GM18870 (cell line): ENCODE measurements around the gene CDH23.

Experiments used
- ATAC-seq: cut with Tn5 transposase; IDR thresholded peaks from one replicate; pipeline ENCODE4 v1.9.1; 2021; ENCODE audit warnings: moderate library complexity; ENCODE audit not compliant: unreplicated experiment

The CDH23 gene

GRCh38 chr10:71615538-71616329 is 219.0 kb downstream of the CDH23 start:
- no peak for ATAC-seq

GRCh38 chr10:71616817-71617654 is 220.3 kb downstream of the CDH23 start:
- no peak for ATAC-seq

- ATAC-seq, result no peak
Measured at GRCh38 chr10:71618176-71618575, 221.5 kb downstream of the CDH23 start.

DNA sequence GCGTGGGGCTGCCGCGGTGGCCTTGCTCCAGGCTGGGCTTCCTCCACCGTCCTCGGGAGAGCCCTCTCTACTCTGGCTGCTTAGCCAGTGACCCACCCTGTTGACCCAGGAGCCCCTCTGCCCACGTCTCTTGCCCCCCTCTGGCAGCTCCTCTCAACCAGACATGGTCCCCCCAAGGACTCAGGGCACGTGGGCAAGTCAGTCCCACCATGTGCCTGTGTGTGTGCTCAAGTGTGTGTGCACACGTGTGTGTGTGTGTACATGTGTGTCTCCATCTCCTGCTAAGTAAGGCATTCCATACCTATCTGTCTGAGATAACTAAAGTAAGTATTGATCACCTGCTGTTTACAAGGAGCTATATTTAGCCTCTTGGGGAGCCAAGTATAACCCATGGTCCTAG is 221.9 kb downstream of the CDH23 start:
- no peak for ATAC-seq

DNA sequence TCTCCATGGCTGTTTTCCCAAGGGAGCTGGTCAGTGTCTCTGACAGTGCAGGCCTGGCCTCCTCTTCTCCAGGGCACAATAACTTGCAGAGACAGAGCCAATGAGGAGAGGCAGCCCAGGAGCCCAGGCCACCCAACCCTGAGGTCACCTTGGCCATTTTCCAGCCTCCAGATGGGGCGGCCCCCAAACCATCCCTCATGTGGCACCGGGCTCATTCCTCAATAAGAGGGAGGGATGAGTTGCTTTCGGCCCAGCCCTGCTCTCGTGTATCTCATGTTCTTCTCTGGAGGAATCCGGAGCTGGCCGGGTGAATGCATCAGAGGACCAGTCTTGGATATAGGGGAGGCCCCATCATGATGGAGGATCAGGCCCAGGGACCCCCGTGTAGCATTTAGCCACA is 223.9 kb downstream of the CDH23 start:
- no peak for ATAC-seq

DNA sequence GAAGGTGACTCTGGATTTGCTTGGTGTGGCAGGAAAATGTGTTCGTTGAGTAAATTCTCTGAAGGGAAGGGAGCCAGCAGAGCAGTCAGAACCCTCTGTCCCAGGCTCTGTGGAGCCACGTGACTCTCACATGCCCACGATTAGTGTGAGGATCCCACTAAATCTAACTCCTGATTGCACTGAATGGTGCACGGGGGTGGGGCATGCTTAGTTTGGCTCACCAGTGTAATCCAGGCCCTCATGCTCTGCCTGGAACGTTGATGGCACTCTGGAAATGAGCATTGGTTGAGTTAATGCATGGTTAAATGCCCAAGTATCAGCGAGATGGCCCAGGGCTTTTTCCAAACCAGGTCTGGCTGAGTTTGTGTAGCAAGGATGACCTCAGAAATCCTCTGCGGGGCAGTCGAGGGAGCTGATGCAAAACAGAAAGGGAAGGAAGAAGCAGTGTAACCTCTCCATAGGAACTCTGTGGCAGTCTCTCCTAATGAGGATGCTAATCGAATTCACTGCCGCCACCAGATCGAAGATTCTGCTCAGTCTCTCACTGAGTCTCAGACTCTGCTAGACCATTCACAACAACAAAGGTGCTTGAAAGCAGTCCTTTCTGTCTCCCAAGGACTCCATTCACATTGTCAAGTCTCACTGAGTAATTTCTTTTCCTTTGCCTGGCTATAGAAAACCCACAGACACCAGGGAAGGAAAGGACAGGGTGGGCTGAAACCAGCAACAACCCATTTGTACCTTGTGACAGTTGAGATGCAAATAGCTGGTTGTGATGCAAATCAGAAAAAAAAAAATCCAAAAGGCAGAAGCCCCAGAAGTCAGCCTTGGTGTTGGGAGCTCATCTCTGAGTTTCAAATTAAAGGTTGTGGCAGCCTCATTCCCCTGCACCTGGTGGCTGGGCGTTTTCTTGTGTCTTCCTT is 224.8 kb downstream of the CDH23 start:
- ATAC-seq, result no peak

DNA sequence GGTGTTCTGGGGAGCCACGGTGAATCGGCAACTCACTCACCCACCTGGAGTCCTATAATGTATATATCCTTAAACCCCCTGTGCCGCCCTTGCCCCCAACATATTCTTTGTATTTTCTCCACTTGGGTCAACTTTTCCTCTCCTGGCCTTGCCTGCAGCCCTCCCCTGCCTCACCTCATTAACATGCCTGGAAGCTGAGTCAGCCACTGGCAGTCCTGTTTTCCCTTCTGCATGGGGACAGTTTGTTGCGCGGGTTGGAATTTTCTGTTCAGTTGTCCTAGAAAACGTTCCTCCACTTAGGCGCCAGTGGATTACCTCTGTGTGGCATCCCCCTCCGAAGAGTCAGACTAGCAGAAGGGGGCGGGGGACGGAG is 225.4 kb downstream of the CDH23 start:
- no peak for ATAC-seq

GRCh38 chr10:71622616-71623015 is 225.9 kb downstream of the CDH23 start:
- no peak for ATAC-seq

DNA sequence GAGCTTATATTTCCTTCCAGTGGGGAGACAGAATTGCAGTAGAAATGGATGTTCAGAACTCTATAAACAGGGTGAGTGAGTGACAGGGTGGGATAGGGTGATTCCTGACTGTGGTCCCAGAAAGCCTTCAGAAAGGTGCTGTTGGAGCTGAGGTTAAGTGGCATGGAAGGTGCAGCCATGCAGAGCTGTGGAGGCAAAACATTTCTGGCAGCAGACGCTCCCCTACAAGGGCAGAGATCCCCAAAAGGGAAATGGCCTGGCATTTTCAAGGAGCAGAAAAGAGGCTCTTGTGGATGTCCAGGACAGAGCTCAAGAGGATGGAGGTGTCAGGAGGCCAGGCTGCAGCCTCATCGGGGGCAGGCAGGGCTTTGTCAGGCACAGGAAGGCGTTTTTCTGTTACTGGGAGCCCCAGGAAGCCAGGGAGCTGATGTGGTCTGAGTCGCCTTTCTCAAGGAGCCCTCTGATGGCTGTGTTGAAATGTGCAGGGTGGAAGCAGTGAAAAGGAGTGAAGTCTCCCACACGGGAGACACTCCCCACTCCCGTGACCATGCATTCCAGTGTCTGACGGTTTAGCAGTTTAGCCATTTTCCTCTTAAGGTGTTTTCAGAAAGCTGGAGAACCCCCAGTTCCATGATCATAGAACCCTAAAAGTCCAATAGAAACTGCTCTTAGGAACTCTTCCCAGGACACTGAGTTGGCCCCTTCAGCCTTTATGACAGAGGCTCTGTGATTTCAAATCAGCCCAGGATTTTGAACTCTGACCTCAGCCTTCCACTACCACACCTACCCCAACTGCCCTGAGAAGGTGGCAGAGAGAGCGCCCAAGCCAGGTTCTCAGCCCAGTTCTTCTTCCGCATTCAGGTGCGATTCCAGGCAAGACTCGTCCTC is 226.6 kb downstream of the CDH23 start:
- ATAC-seq, result no peak

DNA sequence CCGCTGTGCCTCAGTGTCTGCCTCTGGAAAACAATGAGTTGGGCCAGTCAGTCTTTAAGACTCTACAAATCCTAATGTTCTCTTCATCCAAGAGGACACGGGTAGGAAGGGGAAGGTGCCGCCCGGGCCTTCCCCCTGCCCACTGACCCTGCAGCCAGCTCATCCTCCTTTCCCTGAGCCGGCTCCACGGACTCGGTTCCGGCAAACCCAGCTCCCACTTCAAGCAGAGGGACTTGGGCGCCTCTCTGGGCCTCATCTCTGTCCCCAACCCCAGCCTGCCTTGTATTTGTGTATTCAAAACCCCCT is 227.2 kb downstream of the CDH23 start:
- no peak for ATAC-seq

DNA sequence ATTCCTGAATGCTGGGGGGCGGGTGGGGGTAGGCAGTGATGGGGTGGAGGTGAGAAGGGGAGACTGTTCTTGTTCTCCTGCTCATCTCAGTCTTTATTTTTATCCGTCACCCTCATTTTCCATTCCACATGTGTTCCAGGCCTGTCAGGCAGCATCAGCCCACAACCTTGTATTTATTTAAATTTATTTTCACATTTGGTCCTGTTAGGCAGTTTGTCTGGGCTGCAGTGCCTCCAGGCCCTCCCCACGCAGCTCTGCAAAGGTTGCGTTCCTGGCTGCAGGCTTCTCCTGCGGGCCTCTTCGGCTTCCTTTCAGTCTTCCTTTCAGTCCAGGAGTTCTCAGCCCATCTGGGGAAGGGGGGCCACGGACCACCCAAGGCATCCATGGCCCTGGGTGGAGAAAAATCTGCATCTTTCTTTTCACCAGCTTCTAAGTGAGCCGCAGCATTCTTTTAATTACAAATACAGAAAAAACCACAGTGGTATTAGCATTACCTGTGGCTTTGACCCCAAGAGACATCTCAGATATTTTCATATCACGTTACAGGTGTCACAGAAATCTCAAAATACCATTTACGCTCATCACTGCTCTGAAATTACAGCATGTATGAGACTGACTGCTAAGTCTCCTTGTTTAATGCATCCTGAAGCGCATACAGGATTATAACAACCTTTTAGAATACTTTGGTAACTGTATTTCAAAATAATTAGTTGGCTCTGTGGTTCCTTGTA is 228.9 kb downstream of the CDH23 start:
- ATAC-seq, result no peak

GRCh38 chr10:71627230-71627939 is 230.7 kb downstream of the CDH23 start:
- ATAC-seq, result no peak

- no peak for ATAC-seq
Measured at GRCh38 chr10:71627956-71628355, 231.2 kb downstream of the CDH23 start.

- no peak for ATAC-seq
Measured at GRCh38 chr10:71629131-71629530, 232.4 kb downstream of the CDH23 start.

DNA sequence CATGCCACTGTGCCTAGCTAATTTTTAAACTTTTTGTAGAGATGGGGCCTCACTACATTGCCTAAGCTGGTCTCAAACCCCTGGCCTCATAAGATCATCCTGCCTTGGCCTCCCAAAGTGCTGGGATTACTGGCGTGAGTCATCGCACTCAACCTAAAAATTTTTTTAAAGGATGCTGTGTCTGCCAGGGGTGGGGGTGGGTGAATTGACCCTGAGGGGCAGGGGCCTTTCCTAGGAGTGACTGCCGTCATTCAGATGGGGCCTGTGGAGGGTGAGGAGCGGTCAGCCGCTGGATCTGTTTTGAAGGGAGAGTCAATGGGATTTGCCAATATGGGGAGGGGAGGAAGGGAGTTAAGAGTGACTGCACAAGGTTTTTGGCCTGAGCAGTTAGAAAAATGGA is 233.4 kb downstream of the CDH23 start:
- ATAC-seq, result no peak

DNA sequence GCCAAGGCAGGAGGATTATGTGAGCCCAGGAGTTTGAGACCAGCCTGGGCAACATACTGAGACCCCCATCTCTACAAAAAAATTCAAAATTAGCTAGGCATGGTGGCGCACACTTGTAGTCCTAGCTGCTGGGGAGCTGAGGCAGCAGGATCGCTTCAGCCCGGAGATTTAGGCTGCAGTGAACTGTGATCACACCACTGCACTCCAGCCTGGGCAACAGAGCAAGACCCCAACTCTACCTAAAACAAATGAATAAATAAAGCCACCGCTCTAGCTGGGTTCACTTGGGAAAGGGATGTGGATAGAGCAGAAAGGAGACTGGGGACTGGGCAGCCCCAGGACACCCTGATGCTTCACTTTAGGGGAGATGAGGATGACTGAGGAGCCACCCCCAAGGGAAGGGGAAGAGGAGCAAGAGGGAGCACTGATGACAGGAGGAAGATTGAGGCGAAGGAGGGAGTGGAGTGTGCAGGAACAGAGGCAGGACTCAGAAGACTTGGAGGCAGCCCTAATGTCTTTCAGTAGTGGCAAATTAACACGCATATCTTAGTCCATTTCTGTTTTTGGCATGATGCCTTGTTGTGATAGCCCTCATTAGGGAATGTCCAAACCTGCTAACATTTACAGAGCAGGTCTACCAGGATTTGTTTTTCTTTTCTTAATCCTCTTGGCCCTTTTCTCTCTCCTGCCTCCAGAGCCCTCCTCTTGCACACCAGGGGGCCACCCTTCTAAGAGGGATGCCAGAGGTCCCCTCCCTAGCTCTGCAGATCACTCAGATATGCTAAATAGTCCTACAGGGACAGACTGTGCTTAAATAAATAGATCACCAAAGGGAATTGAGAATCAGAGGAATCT is 234.5 kb downstream of the CDH23 start:
- ATAC-seq, result no peak

- ATAC-seq, result no peak
Measured at GRCh38 chr10:71632200-71632820, 235.6 kb downstream of the CDH23 start.
